Mucosa of stomach (tissue), 1 donor: ENCODE results near the gene ACTG1.
"Not testable (repeated sequence)": the region's sequence is repeated elsewhere in the genome, so short reads cannot be mapped to it uniquely, and the experiment has no call there.

Source experiments
- H3K27me3 ChIP-seq: one replicate; pipeline ENCODE4 v1.7.0; 2013; ENCODE audit warnings: mild to moderate bottlenecking, low read length; ENCODE audit not compliant: control insufficient read depth, insufficient read depth
- H3K36me3 ChIP-seq: one replicate; pipeline ENCODE4 v1.7.0; 2013; ENCODE audit warnings: low read length; ENCODE audit not compliant: control insufficient read depth, insufficient read depth
- H3K4me1 ChIP-seq: one replicate; pipeline ENCODE4 v1.7.0; 2013; ENCODE audit warnings: mild to moderate bottlenecking, low read length; ENCODE audit not compliant: control insufficient read depth, insufficient read depth
- H3K4me3 ChIP-seq: one replicate; pipeline ENCODE4 v1.7.0; 2013; ENCODE audit warnings: low read length
- H3K9ac ChIP-seq: one replicate; pipeline ENCODE4 v1.7.0; 2013; ENCODE audit warnings: mild to moderate bottlenecking, low read length, moderate library complexity
- H3K9me3 ChIP-seq: one replicate; pipeline ENCODE4 v1.7.0; 2013; ENCODE audit warnings: mild to moderate bottlenecking, low read length, moderate library complexity; ENCODE audit not compliant: control insufficient read depth
- donor health status: Pancreatic carcinoma.

The ACTG1 gene

GRCh38 chr17:81535007-81535328 is 22.4 kb upstream of the ACTG1 start:
- Histone ChIP-seq H3K9me3 (no peaks in the 10 kb centered on the region), H3K27me3 (peaks cover 35% of the 10 kb centered on the region), H3K4me1 (peaks cover 21% of the 10 kb centered on the region), H3K9ac (no peak overlapping the region), H3K36me3 (no peaks in the 10 kb centered on the region), H3K4me3 (no peak overlapping the region)

GRCh38 chr17:81534157-81535006 is 21.8 kb upstream of the ACTG1 start:
- Histone ChIP-seq H3K9me3 (no peaks in the 10 kb centered on the region), H3K4me3 (no peak overlapping the region), H3K9ac (no peak overlapping the region), H3K4me1 (peaks cover 21% of the 10 kb centered on the region), H3K36me3 (no peaks in the 10 kb centered on the region), H3K27me3 (peaks cover 38% of the 10 kb centered on the region)

- H3K36me3 ChIP-seq, result no peaks in the 10 kb centered on the region
- H3K9me3 ChIP-seq, result no peaks in the 10 kb centered on the region
- H3K9ac ChIP-seq, result no peak overlapping the region
- peaks cover 47% of the 10 kb centered on the region for H3K27me3 ChIP-seq
- peaks cover 21% of the 10 kb centered on the region for H3K4me1 ChIP-seq
- no peak overlapping the region for H3K4me3 ChIP-seq
These were observed 20.9 kb upstream of the ACTG1 start for GRCh38 chr17:81533339-81534141.

- no peaks in the 10 kb centered on the region for H3K9me3 ChIP-seq
- H3K4me1 ChIP-seq, result peaks cover 20% of the 10 kb centered on the region
- no peaks in the 10 kb centered on the region for H3K36me3 ChIP-seq
- H3K27me3 ChIP-seq, result peaks cover 52% of the 10 kb centered on the region
- no peak overlapping the region for H3K4me3 ChIP-seq
- H3K9ac ChIP-seq, result no peak overlapping the region
These were observed 20.1 kb upstream of the ACTG1 start for GRCh38 chr17:81532490-81533287.

GRCh38 chr17:81531998-81532404 is 19.4 kb upstream of the ACTG1 start:
- Histone ChIP-seq H3K27me3 (peaks cover 52% of the 10 kb centered on the region), H3K4me1 (peaks cover 18% of the 10 kb centered on the region)
- H3K4me3 ChIP-seq, H3K36me3 ChIP-seq, H3K9ac ChIP-seq, H3K9me3 ChIP-seq: not testable (repeated sequence)

GRCh38 chr17:81531013-81531412 is 18.4 kb upstream of the ACTG1 start:
- not testable (repeated sequence) for H3K36me3 ChIP-seq, H3K4me1 ChIP-seq, H3K9me3 ChIP-seq, H3K9ac ChIP-seq, H3K4me3 ChIP-seq
- H3K27me3 ChIP-seq, result peaks cover 52% of the 10 kb centered on the region

GRCh38 chr17:81529437-81529803 is 16.8 kb upstream of the ACTG1 start:
- Histone ChIP-seq H3K4me3 (no peak overlapping the region), H3K9ac (no peak overlapping the region), H3K4me1 (peaks cover 7% of the 10 kb centered on the region), H3K27me3 (peaks cover 57% of the 10 kb centered on the region), H3K9me3 (no peaks in the 10 kb centered on the region), H3K36me3 (no peaks in the 10 kb centered on the region)

GRCh38 chr17:81528651-81529436 is 16.2 kb upstream of the ACTG1 start:
- Histone ChIP-seq H3K36me3 (no peaks in the 10 kb centered on the region), H3K4me1 (peaks cover 7% of the 10 kb centered on the region), H3K9me3 (no peaks in the 10 kb centered on the region), H3K9ac (no peak overlapping the region), H3K4me3 (no peak overlapping the region), H3K27me3 (peaks cover 57% of the 10 kb centered on the region)

- H3K27me3 ChIP-seq, result peaks cover 62% of the 10 kb centered on the region
- no peak overlapping the region for H3K4me3 ChIP-seq
- H3K36me3 ChIP-seq, result no peaks in the 10 kb centered on the region
- no peak overlapping the region for H3K9ac ChIP-seq
- H3K4me1 ChIP-seq, result peaks cover 9% of the 10 kb centered on the region
- H3K9me3 ChIP-seq, result no peaks in the 10 kb centered on the region
These were observed 15.7 kb upstream of the ACTG1 start for GRCh38 chr17:81528384-81528650.

GRCh38 chr17:81527591-81528383 is 15.2 kb upstream of the ACTG1 start, which contains the start of gene FSCN2:
Gene FSCN2 (plus strand): TSS chr17:81528377. CDS start chr17:81528532, 155 bp downstream.
- no peaks in the 10 kb centered on the region for H3K9me3 ChIP-seq
- no peak within 1 kb of the TSS for H3K4me3 ChIP-seq
- peaks cover 67% of the 10 kb centered on the region for H3K27me3 ChIP-seq
- H3K4me1 ChIP-seq, result peaks cover 12% of the 10 kb centered on the region
- no peaks in the 10 kb centered on the region for H3K36me3 ChIP-seq
- no peak within 1 kb of the TSS for H3K9ac ChIP-seq
